ENCODE data around the gene FGR. TPM values are rescaled to one million over a fixed set of nuclear protein-coding genes. Genes with fewer than 3 reads are reported as not detected.

The FGR gene
- total RNA-seq, 2 donors from 2014 or later, result 4.0 to 10.8 TPM

GRCh38 chr1:27611450-27611849 lies 23.5 kb downstream of the FGR start:
- no peaks in the 10 kb centered on the region for H3K4me1 ChIP-seq (replicated peaks)
- no peaks in the 10 kb centered on the region for H3K9me3 ChIP-seq
- 79% methylated on average over 4 of the region's 4 CpGs for WGBS
- no peaks in the 10 kb centered on the region for H3K36me3 ChIP-seq
- intact Hi-C loops (cut with DNase I), result no loop called here
- no peak overlapping the region for H3K4me3 ChIP-seq
- H3K27me3 ChIP-seq (replicated peaks; ENCODE audit: insufficient read depth), result no peaks in the 10 kb centered on the region
- H3K27ac ChIP-seq, result no peak overlapping the region
- no peak for TF ChIP-seq POLR2AphosphoS5 (IDR thresholded peaks at IDR 0.05)
- no peak for TF ChIP-seq CTCF (IDR thresholded peaks at IDR 0.05)
- no peak for TF ChIP-seq POLR2A (IDR thresholded peaks at IDR 0.05)
- no peak for DNase-seq (ENCODE audit: low spot score)

GRCh38 chr1:27609618-27610240 lies 25.3 kb downstream of the FGR start:
- TF ChIP-seq POLR2A (IDR thresholded peaks at IDR 0.05), result no peak
- TF ChIP-seq CTCF (IDR thresholded peaks at IDR 0.05), result no peak
- TF ChIP-seq POLR2AphosphoS5 (IDR thresholded peaks at IDR 0.05), result no peak
- intact Hi-C loops (cut with DNase I), result loop anchor here (2.0 kb wide), 1 partner anchor 53 kb away; no protein-coding TSS in a partner anchor
- Histone ChIP-seq H3K27me3 (replicated peaks; ENCODE audit: insufficient read depth) (no peaks in the 10 kb centered on the region), H3K4me1 (replicated peaks) (no peaks in the 10 kb centered on the region), H3K9me3 (no peaks in the 10 kb centered on the region), H3K4me3 (no peak overlapping the region), H3K36me3 (no peaks in the 10 kb centered on the region), H3K27ac (no peak overlapping the region)
- no peak for DNase-seq (ENCODE audit: low spot score)
- 78% methylated on average over 12 of the region's 12 CpGs for WGBS

GRCh38 chr1:27609210-27609555 lies 25.8 kb downstream of the FGR start:
- Histone ChIP-seq H3K36me3 (no peaks in the 10 kb centered on the region), H3K4me1 (replicated peaks) (no peaks in the 10 kb centered on the region), H3K9me3 (no peaks in the 10 kb centered on the region), H3K4me3 (no peak overlapping the region), H3K27me3 (replicated peaks; ENCODE audit: insufficient read depth) (no peaks in the 10 kb centered on the region), H3K27ac (no peak overlapping the region)
- intact Hi-C loops (cut with DNase I), result loop anchor here (2.0 kb wide), 1 partner anchor 54 kb away; no protein-coding TSS in a partner anchor
- DNase-seq (ENCODE audit: low spot score), result no peak
- TF ChIP-seq CTCF (IDR thresholded peaks at IDR 0.05) (no peak), POLR2AphosphoS5 (IDR thresholded peaks at IDR 0.05) (no peak), POLR2A (IDR thresholded peaks at IDR 0.05) (no peak)
- 56% methylated on average over 3 of the region's 3 CpGs for WGBS

GRCh38 chr1:27607239-27607804 lies 27.7 kb downstream of the FGR start:
- TF ChIP-seq POLR2AphosphoS5 (IDR thresholded peaks at IDR 0.05) (no peak), POLR2A (IDR thresholded peaks at IDR 0.05) (no peak), CTCF (IDR thresholded peaks at IDR 0.05) (no peak)
- no peak for DNase-seq (ENCODE audit: low spot score)
- H3K9me3 ChIP-seq, result no peaks in the 10 kb centered on the region
- H3K27me3 ChIP-seq (replicated peaks; ENCODE audit: insufficient read depth), result no peaks in the 10 kb centered on the region
- H3K36me3 ChIP-seq, result no peaks in the 10 kb centered on the region
- intact Hi-C loops (cut with DNase I), result no loop called here
- 64% methylated on average over 11 of the region's 11 CpGs for WGBS
- no peak overlapping the region for H3K27ac ChIP-seq
- no peak overlapping the region for H3K4me3 ChIP-seq
- no peaks in the 10 kb centered on the region for H3K4me1 ChIP-seq (replicated peaks)

- H3K27ac ChIP-seq, result no peak overlapping the region
- H3K4me3 ChIP-seq, result no peak overlapping the region
- WGBS, result 64% methylated on average over 3 of the region's 3 CpGs
- no peaks in the 10 kb centered on the region for H3K36me3 ChIP-seq
- no peaks in the 10 kb centered on the region for H3K27me3 ChIP-seq (replicated peaks; ENCODE audit: insufficient read depth)
- TF ChIP-seq POLR2A (IDR thresholded peaks at IDR 0.05) (no peak), POLR2AphosphoS5 (IDR thresholded peaks at IDR 0.05) (no peak), CTCF (IDR thresholded peaks at IDR 0.05) (no peak)
- peaks cover 5% of the 10 kb centered on the region for H3K4me1 ChIP-seq (replicated peaks)
- intact Hi-C loops (cut with DNase I), result no loop called here
- no peak for DNase-seq (ENCODE audit: low spot score)
- H3K9me3 ChIP-seq, result no peaks in the 10 kb centered on the region
Measured at GRCh38 chr1:27606708-27607238, 28.2 kb downstream of the FGR start.
